Central memory CD8-positive, alpha-beta T cell (primary cell): Measurements from ENCODE around the gene CUTA.

Experiments used
- ATAC-seq: fragments of 150-1000 bp; cut with Tn5 transposase; replicated peaks from 2 replicates; pipeline ENCODE4 v1.10.0; 2022; ENCODE audit warnings: mild to moderate bottlenecking, moderate FRiP score, moderate number of reproducible peaks; ENCODE audit not compliant: poor library complexity, severe bottlenecking; ENCODE audit errors: extremely low read depth
- DNase-seq, 2 donors: peaks; one replicate each; pipeline ENCODE4 v3.0.0; 2021; ENCODE audit warnings: low spot score in 2 of 2
- H3K27ac Mint-ChIP-seq: one replicate; pipeline ENCODE4 v1.8.0; 2022; ENCODE audit warnings: low read depth, mild to moderate bottlenecking, moderate library complexity, mixed read lengths
- H3K27me3 Mint-ChIP-seq: one replicate; pipeline ENCODE4 v1.8.0; 2022; ENCODE audit warnings: mixed read lengths
- H3K36me3 Mint-ChIP-seq: one replicate; pipeline ENCODE4 v1.8.0; 2022; ENCODE audit warnings: mild to moderate bottlenecking, moderate library complexity, mixed read lengths; ENCODE audit not compliant: insufficient read depth
- H3K4me1 Mint-ChIP-seq: one replicate; pipeline ENCODE4 v1.8.0; 2022; ENCODE audit warnings: mixed read lengths
- H3K4me3 Mint-ChIP-seq: one replicate; pipeline ENCODE4 v1.8.0; 2022; ENCODE audit warnings: mild to moderate bottlenecking, moderate library complexity, mixed read lengths
- H3K9me3 Mint-ChIP-seq: one replicate; pipeline ENCODE4 v1.8.0; 2022; ENCODE audit warnings: mixed read lengths

CUTA gene

GRCh38 chr6:33425668-33426577 lies 8.0 kb upstream of the CUTA start:
- Mint-ChIP-seq H3K27me3 (no peaks in the 10 kb centered on the region), H3K9me3 (no peaks in the 10 kb centered on the region), H3K4me3 (peak overlapping the region; percentile 79), H3K36me3 (peaks cover 25% of the 10 kb centered on the region), H3K4me1 (peaks cover 66% of the 10 kb centered on the region), H3K27ac (peak overlapping the region; percentile 87)
- ATAC-seq: peak; percentile 35
- DNase-seq: peak; percentile 49 to 62

GRCh38 chr6:33424855-33425667 lies 7.2 kb upstream of the CUTA start:
- H3K36me3 Mint-ChIP-seq: peaks cover 25% of the 10 kb centered on the region
- peak overlapping the region; percentile 79 for H3K4me3 Mint-ChIP-seq
- H3K4me1 Mint-ChIP-seq: peaks cover 58% of the 10 kb centered on the region
- DNase-seq: no peak
- ATAC-seq: no peak
- H3K27ac Mint-ChIP-seq: peak overlapping the region; percentile 87
- H3K27me3 Mint-ChIP-seq: no peaks in the 10 kb centered on the region
- H3K9me3 Mint-ChIP-seq: no peaks in the 10 kb centered on the region

GRCh38 chr6:33423777-33424176 lies 5.9 kb upstream of the CUTA start:
- peaks cover 54% of the 10 kb centered on the region for H3K4me1 Mint-ChIP-seq

GRCh38 chr6:33421344-33421643 lies 3.4 kb upstream of the CUTA start:
- no peak for DNase-seq

More at GRCh38 chr6:33423777-33424176, 5.9 kb upstream of the CUTA start:
- H3K9me3 Mint-ChIP-seq: no peaks in the 10 kb centered on the region
- ATAC-seq (no peak), DNase-seq (no peak)
- H3K4me3 Mint-ChIP-seq: peak overlapping the region; percentile 79
- H3K27me3 Mint-ChIP-seq: no peaks in the 10 kb centered on the region
- H3K27ac Mint-ChIP-seq: peak overlapping the region; percentile 87
- peaks cover 21% of the 10 kb centered on the region for H3K36me3 Mint-ChIP-seq

GRCh38 chr6:33420491-33421343 lies 2.8 kb upstream of the CUTA start:
- no peak for ATAC-seq
- DNase-seq: no peak
- Mint-ChIP-seq H3K36me3 (peaks cover 19% of the 10 kb centered on the region), H3K4me3 (peak overlapping the region; percentile 1), H3K4me1 (peaks cover 61% of the 10 kb centered on the region), H3K9me3 (no peaks in the 10 kb centered on the region), H3K27ac (peak overlapping the region; percentile 2), H3K27me3 (no peaks in the 10 kb centered on the region)

More at GRCh38 chr6:33421344-33421643, 3.4 kb upstream of the CUTA start:
- peak overlapping the region; percentile 1 for H3K4me3 Mint-ChIP-seq
- no peaks in the 10 kb centered on the region for H3K27me3 Mint-ChIP-seq
- H3K4me1 Mint-ChIP-seq: peaks cover 59% of the 10 kb centered on the region
- H3K36me3 Mint-ChIP-seq: peaks cover 17% of the 10 kb centered on the region
- no peaks in the 10 kb centered on the region for H3K9me3 Mint-ChIP-seq
- no peak for ATAC-seq
- peak overlapping the region; percentile 2 for H3K27ac Mint-ChIP-seq

GRCh38 chr6:33419580-33420490 lies 1.9 kb upstream of the CUTA start, which contains the start of gene SYNGAP1:
Gene SYNGAP1, plus strand, starts transcription at chr6:33420065. Its CDS starts 200 bp downstream, at chr6:33420265.
- ATAC-seq (no peak), DNase-seq (no peak)
- peaks cover 22% of the 10 kb centered on the region for H3K36me3 Mint-ChIP-seq
- H3K4me3 Mint-ChIP-seq: peak within 1 kb of the TSS; percentile 82
- peaks cover 62% of the 10 kb centered on the region for H3K4me1 Mint-ChIP-seq
- H3K9me3 Mint-ChIP-seq: no peaks in the 10 kb centered on the region
- peak within 1 kb of the TSS; percentile 97 for H3K27ac Mint-ChIP-seq
- no peaks in the 10 kb centered on the region for H3K27me3 Mint-ChIP-seq

GRCh38 chr6:33418690-33419291 lies 884 bp upstream of the CUTA start:
- H3K36me3 Mint-ChIP-seq: peaks cover 28% of the 10 kb centered on the region
- H3K9me3 Mint-ChIP-seq: no peaks in the 10 kb centered on the region
- ATAC-seq (no peak), DNase-seq (no peak)
- H3K4me3 Mint-ChIP-seq: peak overlapping the region; percentile 82
- no peaks in the 10 kb centered on the region for H3K27me3 Mint-ChIP-seq
- peak overlapping the region; percentile 97 for H3K27ac Mint-ChIP-seq
- peaks cover 60% of the 10 kb centered on the region for H3K4me1 Mint-ChIP-seq

GRCh38 chr6:33417128-33417902 lies 592 bp downstream of the CUTA start:
- Mint-ChIP-seq H3K27me3 (no peaks in the 10 kb centered on the region), H3K36me3 (peaks cover 38% of the 10 kb centered on the region), H3K4me1 (peaks cover 69% of the 10 kb centered on the region), H3K27ac (peak overlapping the region; percentile 97), H3K9me3 (no peaks in the 10 kb centered on the region), H3K4me3 (peak overlapping the region; percentile 82)
- DNase-seq: no peak
- peak; percentile 6 for ATAC-seq

- Mint-ChIP-seq H3K36me3 (peaks cover 42% of the 10 kb centered on the region), H3K9me3 (no peaks in the 10 kb centered on the region), H3K4me3 (peak overlapping the region; percentile 82), H3K27me3 (no peaks in the 10 kb centered on the region), H3K4me1 (peaks cover 73% of the 10 kb centered on the region), H3K27ac (peak overlapping the region; percentile 97)
- ATAC-seq (no peak), DNase-seq (no peak)
These were observed 1.4 kb downstream of the CUTA start for GRCh38 chr6:33416386-33417127.

- peaks cover 77% of the 10 kb centered on the region for H3K4me1 Mint-ChIP-seq
- H3K27ac Mint-ChIP-seq: peak overlapping the region; percentile 97
- H3K27me3 Mint-ChIP-seq: no peaks in the 10 kb centered on the region
- H3K4me3 Mint-ChIP-seq: peak overlapping the region; percentile 33
- ATAC-seq (no peak), DNase-seq (no peak)
- H3K9me3 Mint-ChIP-seq: no peaks in the 10 kb centered on the region
- peaks cover 46% of the 10 kb centered on the region for H3K36me3 Mint-ChIP-seq
These were observed 2.1 kb downstream of the CUTA start for GRCh38 chr6:33415831-33416230.
